HepG2 (cell line): Measurements from ENCODE around the gene RNFT2. TPM values are rescaled to one million over a fixed set of nuclear protein-coding genes. Genes with fewer than 3 reads are reported as not detected.

ENCODE experiments used
- ATAC-seq: fragments of 200-7000 bp; cut with Tn5 transposase; 3 replicates; pipeline ENCODE4 v1.9.1; 2020; ENCODE audit warnings: mild to moderate bottlenecking, moderate library complexity
- BruUV-seq: library from RNA; stranded (reverse); fragments of 400-500 nt; replicated peaks from 2 replicates; lab custom pipeline; 2021; lab: Mats Ljungman, UMichigan
- CTCF ChIA-PET: fragments of 300-600 bp; formaldehyde crosslinking; extraction: SDS; loops from one replicate; lab custom pipeline; 2021; ENCODE audit warnings: low total read pairs, inconsistent platforms, low intra/inter-chr PET ratio; lab: Yijun Ruan, JAX
- POLR2A ChIA-PET: fragments of 350-600 bp; sonication (Branson Sonifier 250); formaldehyde crosslinking; loops from one replicate; lab custom pipeline; 2020; ENCODE audit warnings: antibody characterized with exemption, inconsistent platforms; lab: Yijun Ruan, JAX
- DNase-seq: peaks from one replicate; pipeline ENCODE4 v3.0.0-alpha.2; 2015; ENCODE audit warnings: low spot score
- FAIRE-seq: peaks from 3 replicates; lab custom pipeline; 2011; peaks lifted over from hg19 to GRCh38; lab: Jason Lieb, UNC
- H2AFZ ChIP-seq: one replicate; pipeline ENCODE4 v1.6.1; 2011; ENCODE audit warnings: low read length, inconsistent platforms
- H3K27ac ChIP-seq: fragments of 300-600 bp; 3 replicates; pipeline ENCODE4 v1.8.0; 2011; ENCODE audit warnings: mixed run types, mild to moderate bottlenecking, mixed read lengths, low read length, inconsistent platforms; ENCODE audit not compliant: insufficient read depth; ENCODE audit errors: extremely low read length
- H3K27me3 ChIP-seq, 2 experiments: fragments of 200-600 bp in 1 of 2; 2 replicates in 1 of 2; 3 replicates in 1 of 2; pipeline versions ENCODE4 v1.6.0 to v1.8.0; 2011; ENCODE audit warnings: low read length in 2 of 2, mild to moderate bottlenecking in 2 of 2, moderate library complexity in 2 of 2, inconsistent platforms in 1 of 2; ENCODE audit not compliant: insufficient read depth in 2 of 2, control insufficient read depth in 1 of 2
- H3K36me3 ChIP-seq, 2 experiments: fragments of 200-600 bp in 1 of 2; replicated peaks in 1 of 2; 2 replicates in 1 of 2; 3 replicates in 1 of 2; pipeline versions ENCODE4 v1.5.1 to v1.8.0; 2011; ENCODE audit warnings: low read length in 2 of 2, inconsistent platforms in 1 of 2; ENCODE audit not compliant: insufficient read depth in 2 of 2, control insufficient read depth in 1 of 2
- H3K4me1 ChIP-seq: 2 replicates; pipeline ENCODE4 v1.5.1; 2012; ENCODE audit warnings: low read length, inconsistent platforms; ENCODE audit not compliant: insufficient read depth
- H3K4me2 ChIP-seq: 2 replicates; pipeline ENCODE4 v1.6.0; 2011; ENCODE audit warnings: low read depth, low read length, inconsistent platforms
- H3K4me3 ChIP-seq, 3 experiments: fragments of 200-600 bp in 1 of 3; sonication (generic), shearing (Covaris generic) in 1 of 3; replicated peaks in 1 of 3; 2 replicates each; pipeline ENCODE4 v1.5.1; 2011 to 2016; ENCODE audit warnings: low read length in 3 of 3, inconsistent platforms in 2 of 3, low read depth in 2 of 3, mild to moderate bottlenecking in 2 of 3, control low read depth in 1 of 3, mixed read lengths in 1 of 3; ENCODE audit not compliant: insufficient read depth in 1 of 3
- H3K79me2 ChIP-seq: one replicate; pipeline ENCODE4 v1.6.1; 2011; ENCODE audit warnings: low read length, inconsistent platforms; ENCODE audit not compliant: insufficient read depth
- H3K9ac ChIP-seq: 2 replicates; pipeline ENCODE4 v1.6.0; 2011; ENCODE audit warnings: mild to moderate bottlenecking, low read depth, low read length, inconsistent platforms; ENCODE audit not compliant: insufficient read depth
- H3K9me3 ChIP-seq: 2 replicates; pipeline ENCODE4 v1.5.1; 2012; ENCODE audit warnings: mild to moderate bottlenecking, low read length
- H4K20me1 ChIP-seq: 2 replicates; pipeline ENCODE4 v1.6.0; 2011; ENCODE audit warnings: inconsistent platforms, mild to moderate bottlenecking, low read length, moderate library complexity; ENCODE audit not compliant: insufficient read depth
- ATAD3A ChIP-seq: sonication (generic); formaldehyde crosslinking; IDR thresholded peaks from 2 replicates; pipeline ENCODE4 v1.4.0; 2020; ENCODE audit warnings: missing genetic modification reagents
- GTF2F1 ChIP-seq: fragments of 150-350 bp; IDR thresholded peaks from 2 replicates; pipeline ENCODE4 v1.6.1; 2014; ENCODE audit warnings: low read length
- HDAC1 ChIP-seq: sonication (generic); formaldehyde crosslinking; IDR thresholded peaks from 2 replicates; pipeline ENCODE4 v1.5.1; 2020; ENCODE audit warnings: mild to moderate bottlenecking, missing genetic modification reagents
- HNF1B ChIP-seq: sonication (generic); formaldehyde crosslinking; IDR thresholded peaks from 2 replicates; pipeline ENCODE4 v1.5.1; 2020; ENCODE audit warnings: mild to moderate bottlenecking, moderate library complexity, missing genetic modification reagents
- HNF4G ChIP-seq, 2 experiments: sonication (generic) in 1 of 2; formaldehyde crosslinking in 1 of 2; IDR thresholded peaks; 2 replicates each; pipeline versions ENCODE4 v1.4.0 to v1.6.1; 2011 to 2020; ENCODE audit warnings: borderline replicate concordance in 2 of 2, low read depth in 2 of 2, mild to moderate bottlenecking in 2 of 2, low read length in 1 of 2, missing genetic modification reagents in 1 of 2, moderate library complexity in 1 of 2
- HNRNPLL ChIP-seq: fragments of 200-400 bp; formaldehyde crosslinking; IDR thresholded peaks from 2 replicates; pipeline ENCODE4 v1.6.1; 2017; ENCODE audit warnings: mild to moderate bottlenecking, low read depth, low read length; ENCODE audit not compliant: poor library complexity, severe bottlenecking
- NKX3-1 ChIP-seq: sonication (generic); formaldehyde crosslinking; IDR thresholded peaks from 2 replicates; pipeline ENCODE4 v1.5.0; 2020; ENCODE audit warnings: missing genetic modification reagents
- NONO ChIP-seq, 2 experiments: fragments of 450-650 bp in 1 of 2; sonication (generic) in 1 of 2; formaldehyde crosslinking in 1 of 2; IDR thresholded peaks in 1 of 2; conservative IDR thresholded peaks in 1 of 2; 2 replicates each; pipeline versions ENCODE4 v1.6.1 to v1.8.0; 2017 to 2022; ENCODE audit warnings: mild to moderate bottlenecking in 1 of 2, missing genetic modification reagents in 1 of 2, moderate library complexity in 1 of 2
- PTBP1 ChIP-seq: fragments of 200-400 bp; formaldehyde crosslinking; IDR thresholded peaks from 2 replicates; pipeline ENCODE4 v1.6.1; 2018; ENCODE audit warnings: low read length, low read depth; ENCODE audit not compliant: poor library complexity, severe bottlenecking
- REPIN1 ChIP-seq: sonication (generic); formaldehyde crosslinking; IDR thresholded peaks from 2 replicates; pipeline ENCODE4 v1.8.0; 2022; ENCODE audit warnings: missing genetic modification reagents, low read depth, mild to moderate bottlenecking, borderline replicate concordance
- SALL1 ChIP-seq: sonication (generic); formaldehyde crosslinking; IDR thresholded peaks from 2 replicates; pipeline ENCODE4 v1.8.0; 2022; ENCODE audit warnings: mild to moderate bottlenecking, missing genetic modification reagents
- TBP ChIP-seq: sonication (generic); formaldehyde crosslinking; IDR thresholded peaks from 2 replicates; pipeline ENCODE4 v1.5.0; 2020; ENCODE audit warnings: missing genetic modification reagents
- ZBTB34 ChIP-seq: sonication (generic); formaldehyde crosslinking; IDR thresholded peaks from 2 replicates; pipeline ENCODE4 v1.8.0; 2022; ENCODE audit warnings: mild to moderate bottlenecking, missing genetic modification reagents
- ZNF24 ChIP-seq: fragments of 450-650 bp; IDR thresholded peaks from 2 replicates; pipeline ENCODE4 v1.6.1; 2017; ENCODE audit warnings: antibody characterized with exemption, mild to moderate bottlenecking
- ZNF512B ChIP-seq: sonication (generic); formaldehyde crosslinking; IDR thresholded peaks from 2 replicates; pipeline ENCODE4 v1.5.1; 2020; ENCODE audit warnings: missing genetic modification reagents, mild to moderate bottlenecking, borderline replicate concordance
- WGBS: methylation state at CpG from one replicate; pipeline ENCODE4 v1.1.6; 2017; ENCODE audit warnings: low lambda C conversion rate; 5-methylcytosine and 5-hydroxymethylcytosine counted together
- in situ Hi-C: cut with HindIII; loops from 2 replicates; pipeline ENCODE4 v1.10.0; 2017; ENCODE audit warnings: low pct_unique_long_range_greater_than_20kb; ENCODE audit not compliant: extremely low pct_ligation_motif_present
- intact Hi-C: fragments of 100-400 bp; cut with micrococcal nuclease; formaldehyde crosslinking; loops from one replicate; pipeline ENCODE4 v1.10.0; 2022; ENCODE audit not compliant: unreplicated experiment
- polyA plus RNA-seq, 8 experiments: library from polyadenylated mRNA; depleted of rRNA in 3 of 8; stranded (reverse) in 7 of 8; unstranded in 1 of 8; fragments of >200 nt; fragmentation: Illumina TruSeq in 4 of 8; extraction: Trizol in 4 of 8; gene quantifications; 2 replicates each; pipeline versions ENCODE4 v1.2.1 to v1.2.3, GENCODE V29; 2011 to 2016; ENCODE audit warnings: low read depth in 4 of 8, missing spikeins in 1 of 8, mixed read lengths in 1 of 8; ENCODE audit not compliant: insufficient read depth in 1 of 8
- total RNA-seq, 5 experiments: library from RNA; depleted of rRNA; stranded (reverse); fragments of >200 nt; fragmentation: Illumina TruSeq; extraction: Trizol; gene quantifications; 2 replicates each; pipeline ENCODE4 v1.2.3, GENCODE V29; 2016; ENCODE audit warnings: low read depth in 1 of 5

The RNFT2 gene
- total and polyA plus RNA-seq, 2 of the 13 experiments (the other 11 are each of a cell fraction or from before 2014, with no cell fraction given) = 3.3 to 8.3 TPM

- DNase-seq = no peak
- H4K20me1 ChIP-seq = no peaks in the 10 kb centered on the region; the same call in 1 of the 2 replicates
- ATAC-seq = peak; percentile 1; the same call in 1 of the 3 replicates
- ChIA-PET CTCF (no interaction called here), POLR2A (interaction anchor here (0.6 to 1.5 kb wide), 3 partner anchors 10 to 174 kb away, joined by 3 to 4 read pairs (median 3); partner anchors contain the start of gene FBXW8)
- H3K4me3 ChIP-seq = peak overlapping the region; percentile 76 to 97 (median 89)
- H3K4me1 ChIP-seq = peaks cover 53% of the 10 kb centered on the region
- peaks cover 0 to 3% of the 10 kb centered on the region in 2 experiments; a peak in 2 of 5 replicates for H3K36me3 ChIP-seq
- WGBS = under 1% methylated on average over 20 of the region's 24 CpGs
- peak overlapping the region; percentile 28 for H2AFZ ChIP-seq
- intact Hi-C loops = loop anchor here (10.0 kb wide), 1 partner anchor 178 kb away; the partner anchor contains the start of gene FBXW8
- peak overlapping the region; percentile 63 for H3K27ac ChIP-seq
- in situ Hi-C loops = no loop called here
- no peaks in the 10 kb centered on the region; a peak in 1 of 5 replicates for H3K27me3 ChIP-seq
- H3K4me2 ChIP-seq = peak overlapping the region; percentile 91
- FAIRE-seq = no peak
- peaks cover 30% of the 10 kb centered on the region for H3K79me2 ChIP-seq
- TSS peak; percentile 51 for BruUV-seq
- no peaks in the 10 kb centered on the region for H3K9me3 ChIP-seq
- H3K9ac ChIP-seq = peak overlapping the region; percentile 87
- TF ChIP-seq ZNF24 = no peak
- TF ChIP-seq REPIN1 (CRISPR knock-in tag) = no peak
- peak; percentile 80 for TF ChIP-seq ZNF512B (CRISPR knock-in tag)
- no peak for TF ChIP-seq ZBTB34 (CRISPR knock-in tag)
- no peak for TF ChIP-seq NONO (IDR thresholded peaks at IDR 0.05)
- TF ChIP-seq NONO (CRISPR knock-in tag; conservative IDR thresholded peaks at IDR 0.05) = no peak
- 0 out of 2 replicates have a peak, but pooled peaks have one; percentile 21 for TF ChIP-seq HDAC1
- TF ChIP-seq HNF4G (IDR thresholded peaks at IDR 0.05; ENCODE audit: borderline replicate concordance, low read depth, low read length) = no peak
- no peak for TF ChIP-seq HNF4G (CRISPR knock-in tag; IDR thresholded peaks at IDR 0.05; ENCODE audit: borderline replicate concordance, low read depth)
- TF ChIP-seq PTBP1 = peak; percentile 40
- no peak for TF ChIP-seq HNF1B (CRISPR knock-in tag)
- no peak for TF ChIP-seq ATAD3A (CRISPR knock-in tag)
- peak; percentile 38 for TF ChIP-seq HNRNPLL
- TF ChIP-seq SALL1 (CRISPR knock-in tag) = peak; percentile 26; the same call in 1 of the 2 replicates
- TF ChIP-seq TBP (CRISPR knock-in tag) = no peak
- no peak for TF ChIP-seq NKX3-1 (CRISPR knock-in tag)
- TF ChIP-seq GTF2F1 = no peak
Observed at GRCh38 chr12:116736962-116737773, 947 bp upstream of the RNFT2 start.
